Neuron (in vitro differentiated cells): ENCODE data around the gene PDE10A.

Experiments
- H2AFZ ChIP-seq: one replicate; pipeline ENCODE4 v1.6.1; 2013; ENCODE audit warnings: low read depth, mild to moderate bottlenecking, inconsistent platforms, low read length, moderate library complexity
- H3K27me3 ChIP-seq: one replicate; pipeline ENCODE4 v1.6.1; 2013; ENCODE audit warnings: low read length; ENCODE audit not compliant: insufficient read depth
- H3K36me3 ChIP-seq: one replicate; pipeline ENCODE4 v1.6.1; 2013; ENCODE audit warnings: low read length; ENCODE audit not compliant: insufficient read depth
- H3K4me1 ChIP-seq: one replicate; pipeline ENCODE4 v1.6.1; 2013; ENCODE audit warnings: low read length; ENCODE audit not compliant: insufficient read depth
- H3K4me3 ChIP-seq: 2 replicates; pipeline ENCODE4 v1.5.1; 2013; ENCODE audit warnings: mild to moderate bottlenecking, low read length, moderate library complexity
- H3K9me3 ChIP-seq: one replicate; pipeline ENCODE4 v1.6.1; 2013; ENCODE audit warnings: low read length

The PDE10A gene

GRCh38 chr6:165671222-165671768 lies 8.3 kb upstream of the PDE10A start:
- Histone ChIP-seq H3K27me3 (no peaks in the 10 kb centered on the region), H2AFZ (no peak overlapping the region), H3K4me1 (no peaks in the 10 kb centered on the region), H3K9me3 (no peaks in the 10 kb centered on the region), H3K4me3 (no peak overlapping the region), H3K36me3 (no peaks in the 10 kb centered on the region)

GRCh38 chr6:165668951-165669350 lies 5.9 kb upstream of the PDE10A start:
- H3K36me3 ChIP-seq = no peaks in the 10 kb centered on the region
- H3K4me3 ChIP-seq = no peak overlapping the region
- no peaks in the 10 kb centered on the region for H3K9me3 ChIP-seq
- peaks cover 18% of the 10 kb centered on the region for H3K4me1 ChIP-seq
- peaks cover 5% of the 10 kb centered on the region for H3K27me3 ChIP-seq
- no peak overlapping the region for H2AFZ ChIP-seq

- Histone ChIP-seq H3K36me3 (no peaks in the 10 kb centered on the region), H3K4me3 (peak overlapping the region; percentile 83), H2AFZ (no peak overlapping the region), H3K27me3 (peaks cover 5% of the 10 kb centered on the region), H3K9me3 (no peaks in the 10 kb centered on the region), H3K4me1 (peaks cover 24% of the 10 kb centered on the region)
These were observed 2.3 kb upstream of the PDE10A start for GRCh38 chr6:165665384-165665672.

- peak overlapping the region; percentile 83 for H3K4me3 ChIP-seq
- H3K27me3 ChIP-seq = peaks cover 5% of the 10 kb centered on the region
- H3K36me3 ChIP-seq = no peaks in the 10 kb centered on the region
- H3K9me3 ChIP-seq = no peaks in the 10 kb centered on the region
- H3K4me1 ChIP-seq = peaks cover 28% of the 10 kb centered on the region
- H2AFZ ChIP-seq = peak overlapping the region; percentile 33
These were observed 1.7 kb upstream of the PDE10A start for GRCh38 chr6:165664559-165665383.

GRCh38 chr6:165663736-165664558 lies 906 bp upstream of the PDE10A start:
- Histone ChIP-seq H3K9me3 (no peaks in the 10 kb centered on the region), H3K36me3 (no peaks in the 10 kb centered on the region), H3K4me1 (peaks cover 33% of the 10 kb centered on the region), H3K27me3 (peaks cover 5% of the 10 kb centered on the region), H3K4me3 (peak overlapping the region; percentile 83), H2AFZ (peak overlapping the region; percentile 33)

GRCh38 chr6:165663377-165663735 lies 315 bp upstream of the PDE10A start:
- Histone ChIP-seq H3K4me1 (peaks cover 33% of the 10 kb centered on the region), H2AFZ (peak overlapping the region; percentile 33), H3K9me3 (no peaks in the 10 kb centered on the region), H3K27me3 (peaks cover 5% of the 10 kb centered on the region), H3K36me3 (peaks cover 3% of the 10 kb centered on the region), H3K4me3 (peak overlapping the region; percentile 83)

GRCh38 chr6:165662041-165662748 lies 846 bp downstream of the PDE10A start:
- Histone ChIP-seq H3K4me1 (peaks cover 33% of the 10 kb centered on the region), H2AFZ (no peak overlapping the region), H3K36me3 (peaks cover 6% of the 10 kb centered on the region)

GRCh38 chr6:165661664-165662025 lies 1.4 kb downstream of the PDE10A start:
- peaks cover 5% of the 10 kb centered on the region for H3K27me3 ChIP-seq
- peaks cover 33% of the 10 kb centered on the region for H3K4me1 ChIP-seq
- peaks cover 6% of the 10 kb centered on the region for H3K36me3 ChIP-seq
- H3K9me3 ChIP-seq = no peaks in the 10 kb centered on the region
- H3K4me3 ChIP-seq = peak overlapping the region; percentile 83
- H2AFZ ChIP-seq = peak overlapping the region; percentile 81

More at GRCh38 chr6:165662041-165662748, 846 bp downstream of the PDE10A start:
- Histone ChIP-seq H3K27me3 (peaks cover 5% of the 10 kb centered on the region), H3K9me3 (no peaks in the 10 kb centered on the region), H3K4me3 (peak overlapping the region; percentile 83)

- Histone ChIP-seq H3K36me3 (peaks cover 6% of the 10 kb centered on the region), H3K4me1 (peaks cover 33% of the 10 kb centered on the region), H3K9me3 (no peaks in the 10 kb centered on the region), H2AFZ (peak overlapping the region; percentile 81), H3K27me3 (peaks cover 5% of the 10 kb centered on the region), H3K4me3 (peak overlapping the region; percentile 83)
These were observed 2.0 kb downstream of the PDE10A start for GRCh38 chr6:165660857-165661663.

GRCh38 chr6:165659945-165660856 lies 2.8 kb downstream of the PDE10A start:
- peak overlapping the region; percentile 83 for H3K4me3 ChIP-seq
- H3K36me3 ChIP-seq = peaks cover 6% of the 10 kb centered on the region
- H3K4me1 ChIP-seq = peaks cover 28% of the 10 kb centered on the region
- H3K27me3 ChIP-seq = peaks cover 3% of the 10 kb centered on the region
- H2AFZ ChIP-seq = peak overlapping the region; percentile 81
- H3K9me3 ChIP-seq = no peaks in the 10 kb centered on the region

GRCh38 chr6:165658395-165659058 lies 4.5 kb downstream of the PDE10A start:
- no peak overlapping the region for H2AFZ ChIP-seq
- no peak overlapping the region for H3K4me3 ChIP-seq
- H3K27me3 ChIP-seq = no peaks in the 10 kb centered on the region
- peaks cover 11% of the 10 kb centered on the region for H3K4me1 ChIP-seq
- no peaks in the 10 kb centered on the region for H3K9me3 ChIP-seq
- peaks cover 6% of the 10 kb centered on the region for H3K36me3 ChIP-seq
